AG08396 (cell line): Measurements from ENCODE around the gene PTPRN2.
"Not testable (repeated sequence)": the region's sequence is repeated elsewhere in the genome, so short reads cannot be mapped to it uniquely, and the experiment has no call there.

Experiments used
- DNase-seq: peaks from one replicate; pipeline ENCODE4 v3.0.0; 2012; ENCODE audit warnings: low spot score, mixed read lengths

The PTPRN2 gene

DNA sequence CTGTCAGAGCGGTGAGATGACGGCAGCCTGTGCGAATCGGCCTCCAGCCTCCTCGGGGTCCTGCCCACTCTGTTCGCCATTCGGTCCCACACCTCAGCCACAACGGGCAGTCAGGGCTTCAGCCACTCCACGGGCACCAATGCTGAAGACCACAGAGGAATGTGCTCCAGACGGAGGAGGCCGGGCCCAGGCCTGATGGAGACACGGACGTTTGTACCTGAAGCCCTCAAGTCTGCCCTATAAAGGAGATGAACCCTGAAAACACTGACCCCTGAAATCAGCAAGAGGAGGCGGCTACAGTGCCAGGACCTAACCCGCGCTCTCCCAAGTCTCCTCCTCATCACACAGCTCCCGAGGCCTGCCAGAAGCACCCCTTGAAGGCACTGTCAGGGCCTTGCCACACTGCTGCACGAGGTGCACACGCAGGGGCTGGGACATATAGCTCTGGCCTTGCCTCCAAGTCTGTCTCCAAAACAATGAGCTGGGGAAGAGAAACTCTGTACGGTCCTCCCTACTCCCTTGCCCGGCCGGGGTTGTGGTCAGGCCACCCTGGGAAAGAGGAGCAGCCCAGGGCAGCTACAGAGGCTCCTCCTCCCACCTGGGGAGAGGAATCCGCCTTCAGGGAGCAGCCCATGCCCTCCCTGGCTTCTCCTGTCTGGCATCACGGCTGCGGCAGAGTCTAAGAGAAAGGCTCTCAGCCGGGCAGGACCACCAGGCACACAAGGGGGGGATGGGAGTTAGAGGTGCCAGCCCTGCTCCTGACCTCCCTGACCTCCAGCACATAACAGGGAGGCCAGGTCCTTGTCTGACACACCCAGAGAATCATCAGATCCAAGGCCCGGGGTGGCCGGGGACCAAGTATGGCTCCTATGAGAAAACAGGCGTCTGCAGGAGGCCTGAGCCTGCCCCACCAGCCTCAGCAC lies 310.1 kb downstream of the PTPRN2 start:
- no peak for DNase-seq

DNA sequence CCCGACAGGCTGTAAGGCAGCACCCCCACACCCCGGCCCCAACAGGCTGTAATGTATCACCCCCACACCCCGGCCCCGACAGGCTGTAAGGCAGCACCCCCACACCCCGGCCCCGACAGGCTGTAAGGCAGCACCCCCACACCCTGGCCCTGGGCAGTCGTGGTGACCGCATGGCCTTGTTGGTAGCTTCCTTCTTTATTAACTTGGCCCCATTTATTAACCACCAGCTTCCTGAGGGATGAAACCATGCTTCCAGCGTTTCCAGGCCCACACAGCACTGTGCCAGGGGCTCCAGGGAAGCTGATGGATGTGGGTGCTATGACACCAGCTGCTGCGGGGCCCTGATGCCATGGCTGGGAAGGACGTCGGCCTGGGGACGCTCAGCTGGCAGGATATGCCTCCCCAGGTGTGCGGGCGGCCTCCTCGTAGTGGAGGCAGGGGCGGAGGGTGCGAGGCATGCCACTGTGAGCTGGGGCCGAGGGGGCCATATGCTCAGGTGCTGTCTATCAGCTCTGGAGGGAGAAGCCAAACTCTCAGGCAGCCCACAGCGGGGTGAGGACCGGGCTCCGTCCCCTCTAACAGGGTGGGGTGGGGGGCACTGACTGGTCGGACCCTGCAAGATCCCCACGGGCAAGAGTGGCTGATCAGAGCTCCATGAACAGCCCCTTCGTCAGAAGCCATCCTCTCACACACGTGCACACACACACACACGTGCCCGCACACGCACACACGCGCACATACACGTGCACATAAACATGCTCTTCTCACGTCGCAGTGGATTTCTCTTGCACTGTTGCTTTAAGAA lies 311.0 kb downstream of the PTPRN2 start:
- no peak for DNase-seq

DNA sequence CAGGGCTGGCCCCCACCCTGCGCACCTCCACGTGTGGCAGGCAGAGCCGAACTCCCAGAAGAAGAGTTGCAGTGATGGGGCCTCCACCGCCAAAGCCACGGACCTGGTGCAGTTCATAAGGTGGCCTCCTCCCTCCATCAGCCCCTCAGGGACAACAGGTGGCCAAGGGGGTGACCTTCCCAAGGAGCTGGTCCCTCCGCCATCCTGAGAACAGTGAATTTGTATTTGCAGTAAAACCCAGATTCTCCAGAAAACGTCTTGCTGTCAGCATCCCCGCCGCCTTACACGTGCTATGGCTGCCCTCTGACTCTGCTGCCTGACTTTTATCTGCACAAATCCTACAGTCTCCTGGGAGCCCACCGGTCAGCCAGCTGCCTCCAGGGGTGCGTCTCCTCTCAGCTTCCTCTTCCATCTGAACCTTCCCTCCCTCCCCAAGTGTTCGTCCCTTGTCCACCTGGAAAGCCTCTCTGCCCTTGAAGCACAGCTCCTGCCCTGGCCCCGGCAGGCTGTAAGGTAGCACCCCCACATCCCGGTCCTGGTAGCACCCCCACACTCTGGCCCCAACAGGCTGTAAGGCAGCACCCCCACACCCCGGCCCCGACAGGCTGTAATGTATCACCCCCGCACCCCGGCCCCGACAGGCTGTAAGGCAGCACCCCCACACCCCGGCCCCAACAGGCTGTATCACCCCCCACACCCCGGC lies 311.8 kb downstream of the PTPRN2 start:
- no peak for DNase-seq

DNA sequence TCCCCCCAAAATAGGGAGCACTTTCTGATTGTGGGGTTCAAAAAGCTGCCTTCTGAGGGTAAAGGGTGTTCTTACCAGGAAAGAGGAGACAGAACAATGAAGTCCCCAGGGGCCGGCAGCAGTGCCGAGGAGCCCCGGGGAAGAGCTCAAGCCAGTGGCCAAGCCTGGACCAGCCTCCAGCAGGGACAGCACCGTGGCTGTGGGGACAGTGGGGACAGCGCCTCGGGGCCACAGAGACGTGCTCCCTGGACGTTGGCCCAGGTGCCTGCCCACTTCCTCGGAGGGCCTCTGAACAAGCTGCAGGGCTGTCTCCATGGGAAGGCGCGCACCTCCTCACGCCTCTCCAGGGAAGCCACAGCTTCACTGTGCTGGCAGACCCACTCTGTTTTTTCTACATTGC lies 312.6 kb downstream of the PTPRN2 start:
- no peak for DNase-seq

DNA sequence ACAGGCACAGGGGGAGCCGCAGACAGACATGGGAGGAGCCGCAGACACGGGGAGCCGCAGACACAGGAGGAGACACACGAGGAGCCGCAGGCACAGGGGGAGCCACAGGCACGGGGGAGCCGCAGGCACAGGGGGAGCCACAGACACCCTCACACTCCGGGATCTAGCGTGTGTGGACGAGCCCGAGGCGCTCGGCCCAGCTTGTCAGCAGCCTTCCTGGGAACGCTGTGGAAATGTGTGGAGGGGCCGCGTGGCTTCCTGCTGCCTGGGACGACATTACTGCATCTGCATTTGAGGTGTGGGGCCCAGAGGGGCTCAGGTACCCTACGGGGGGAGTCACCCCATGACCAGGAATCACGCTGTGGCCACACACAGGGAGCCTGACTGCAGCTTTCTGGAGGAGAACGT lies 313.2 kb downstream of the PTPRN2 start:
- DNase-seq, result no peak

DNA sequence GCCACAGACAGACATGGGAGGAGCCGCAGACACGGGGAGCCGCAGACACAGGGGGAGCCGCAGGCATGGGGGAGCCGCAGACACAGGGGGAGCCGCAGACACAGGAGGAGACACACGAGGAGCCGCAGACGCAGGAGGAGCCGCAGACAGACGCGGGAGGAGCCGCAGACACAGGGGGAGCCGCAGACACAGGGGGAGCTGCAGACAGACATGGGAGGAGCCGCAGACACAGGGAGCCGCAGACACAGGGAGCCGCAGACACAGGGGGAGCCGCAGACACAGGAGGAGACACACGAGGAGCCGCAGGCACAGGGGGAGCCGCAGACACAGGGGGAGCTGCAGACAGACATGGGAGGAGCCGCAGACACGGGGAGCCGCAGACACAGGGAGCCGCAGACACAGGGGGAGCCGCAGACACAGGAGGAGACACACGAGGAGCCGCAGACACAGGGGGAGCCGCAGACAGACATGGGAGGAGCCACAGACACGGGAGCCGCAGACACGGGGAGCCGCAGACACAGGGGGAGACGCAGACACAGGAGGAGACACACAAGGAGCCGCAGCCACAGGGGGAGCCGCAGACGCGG lies 313.8 kb downstream of the PTPRN2 start:
- not testable (repeated sequence) for DNase-seq

DNA sequence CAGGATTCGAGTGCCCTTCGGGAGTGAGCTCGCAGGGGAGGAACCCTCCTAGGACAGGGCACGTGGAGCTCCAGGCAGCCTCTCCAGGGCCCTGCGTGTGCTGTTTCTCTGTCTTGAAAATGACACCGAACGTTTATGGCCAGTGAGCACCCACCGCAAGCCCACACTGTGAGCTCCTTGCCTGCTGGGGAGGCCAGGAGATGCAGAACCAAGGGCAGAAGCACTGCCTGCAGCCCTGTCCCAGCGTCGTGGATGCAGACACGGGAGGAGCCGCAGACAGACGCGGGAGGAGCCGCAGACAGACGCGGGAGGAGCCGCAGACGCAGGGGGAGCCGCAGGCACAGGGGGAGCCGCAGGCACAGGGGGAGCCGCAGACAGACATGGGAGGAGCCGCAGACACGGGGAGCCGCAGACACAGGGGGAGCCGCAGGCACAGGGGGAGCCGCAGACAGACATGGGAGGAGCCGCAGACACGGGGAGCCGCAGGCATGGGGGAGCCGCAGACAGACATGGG lies 314.4 kb downstream of the PTPRN2 start:
- DNase-seq, result no peak

DNA sequence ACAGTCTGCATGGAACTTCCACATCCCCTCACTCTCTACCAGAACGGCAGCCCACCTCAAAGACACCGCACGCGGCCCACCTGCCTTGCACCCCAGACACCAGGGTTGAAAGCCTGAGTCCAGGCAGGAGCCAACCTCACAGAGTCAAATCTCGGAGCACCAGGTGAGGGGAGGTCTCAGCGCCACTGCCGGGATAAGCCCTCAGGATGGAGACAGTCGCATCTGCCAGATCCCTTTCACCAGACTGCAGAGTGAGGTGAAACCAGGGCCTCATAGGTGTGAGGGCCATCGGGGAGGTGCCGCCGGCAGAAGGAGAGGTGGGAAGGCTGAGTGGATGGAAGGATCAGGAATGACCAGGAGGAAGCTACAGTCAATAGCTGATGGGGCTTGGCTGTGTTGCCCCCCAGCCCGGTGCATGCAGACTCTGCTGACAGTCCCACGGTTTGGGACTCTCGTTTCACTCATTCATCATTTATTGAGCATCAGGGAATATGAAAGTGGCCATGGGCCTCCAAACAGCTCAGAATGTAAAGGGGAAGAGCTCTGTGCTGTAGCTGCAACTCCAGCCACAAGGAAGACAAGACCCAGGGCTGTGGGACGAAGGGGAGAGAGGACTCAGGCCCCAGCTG lies 315.0 kb downstream of the PTPRN2 start:
- DNase-seq, result no peak

DNA sequence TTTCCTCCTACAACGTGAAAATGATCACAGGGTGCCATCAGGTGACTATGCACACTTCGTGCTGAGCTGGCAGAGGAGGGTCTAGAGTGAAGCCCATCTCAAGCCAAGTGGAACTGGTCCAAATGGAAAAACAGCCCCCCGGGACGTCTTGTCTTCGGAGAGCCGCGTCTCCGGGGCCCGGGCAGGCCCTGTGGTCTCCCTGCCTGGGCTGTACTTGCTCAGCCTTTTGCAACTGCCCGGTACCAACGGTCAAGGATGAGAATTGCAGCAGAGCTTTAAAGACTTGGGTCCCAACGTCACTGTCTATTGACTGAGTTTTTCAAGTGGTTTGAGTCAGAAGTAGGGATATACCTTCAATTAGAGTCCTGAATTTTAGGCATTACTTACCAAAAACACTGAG lies 315.5 kb downstream of the PTPRN2 start:
- no peak for DNase-seq

DNA sequence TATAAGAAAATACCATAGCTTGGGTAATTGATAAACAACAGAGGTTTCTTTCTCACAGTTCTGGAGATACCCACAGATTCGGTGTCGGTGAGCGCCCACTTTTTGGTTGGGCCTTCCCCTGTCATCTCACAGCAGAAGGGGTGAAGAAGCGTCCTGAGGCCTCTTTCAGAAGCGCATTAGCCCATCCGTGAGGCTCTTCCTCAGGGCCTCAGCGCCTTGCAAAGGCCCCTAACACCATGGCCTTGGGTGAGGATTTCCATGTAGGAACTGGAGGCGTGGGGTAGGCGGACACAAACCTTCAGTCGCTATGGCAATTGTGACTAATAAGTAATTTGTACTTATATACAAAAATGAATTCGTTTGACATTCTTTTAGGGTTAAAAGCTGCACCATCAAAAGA lies 316.0 kb downstream of the PTPRN2 start:
- DNase-seq, result no peak

DNA sequence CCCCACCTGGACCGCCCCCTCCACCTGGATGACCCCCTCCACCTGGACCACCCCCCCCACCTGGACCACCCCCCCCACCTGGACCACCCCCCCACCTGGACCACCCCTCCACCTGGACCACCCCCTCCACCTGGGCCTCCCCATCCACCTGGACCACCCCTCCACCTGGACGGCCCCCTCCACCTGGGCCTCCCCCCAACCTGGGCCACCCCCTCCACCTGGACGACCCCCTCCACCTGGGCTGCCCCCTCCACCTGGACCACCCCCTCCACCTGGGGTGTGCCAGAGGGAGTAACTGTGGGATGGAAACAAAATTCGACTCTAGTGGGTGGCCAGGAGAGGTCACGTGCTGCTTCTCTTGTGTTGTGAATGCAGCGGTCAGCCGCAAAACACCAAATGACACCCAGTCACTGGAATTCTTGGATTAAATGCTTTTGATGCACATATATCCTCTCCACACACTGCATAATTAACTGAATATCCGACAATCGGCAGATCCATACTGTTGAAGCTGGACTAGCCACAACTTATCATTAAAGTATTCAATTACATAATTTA lies 316.7 kb downstream of the PTPRN2 start:
- no peak for DNase-seq

DNA sequence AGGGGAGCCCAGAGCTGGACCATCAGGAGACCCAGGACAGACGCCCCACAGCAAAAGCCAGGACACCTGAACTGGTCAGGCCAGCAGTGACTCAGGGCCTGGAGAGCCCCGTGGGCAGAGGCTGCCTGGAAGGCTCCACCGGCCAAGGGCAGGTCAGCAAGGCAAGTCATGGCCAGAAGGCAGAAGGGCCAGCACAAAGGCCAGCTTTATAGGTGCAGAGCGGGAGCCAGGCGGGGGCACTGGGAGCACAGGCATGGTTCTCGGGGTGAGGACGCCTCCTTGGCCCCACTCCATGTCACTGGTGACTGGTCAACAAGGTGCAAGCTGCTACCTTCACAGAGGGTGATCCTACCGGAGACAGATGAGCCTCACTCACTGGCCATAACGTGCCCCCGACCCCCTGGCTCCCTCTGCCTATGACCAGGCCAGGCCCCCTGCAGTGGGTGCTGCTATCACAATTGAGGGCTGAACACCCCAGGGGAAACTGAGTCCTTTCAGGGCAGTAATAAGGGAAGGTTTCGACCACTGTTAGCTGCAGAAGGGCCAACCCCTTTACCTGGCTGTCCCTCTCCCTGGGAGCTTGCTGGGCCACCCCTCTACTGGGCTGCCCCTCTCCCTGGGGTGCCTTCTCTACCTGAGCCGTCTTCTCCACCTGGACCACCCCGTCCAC lies 317.4 kb downstream of the PTPRN2 start:
- no peak for DNase-seq

DNA sequence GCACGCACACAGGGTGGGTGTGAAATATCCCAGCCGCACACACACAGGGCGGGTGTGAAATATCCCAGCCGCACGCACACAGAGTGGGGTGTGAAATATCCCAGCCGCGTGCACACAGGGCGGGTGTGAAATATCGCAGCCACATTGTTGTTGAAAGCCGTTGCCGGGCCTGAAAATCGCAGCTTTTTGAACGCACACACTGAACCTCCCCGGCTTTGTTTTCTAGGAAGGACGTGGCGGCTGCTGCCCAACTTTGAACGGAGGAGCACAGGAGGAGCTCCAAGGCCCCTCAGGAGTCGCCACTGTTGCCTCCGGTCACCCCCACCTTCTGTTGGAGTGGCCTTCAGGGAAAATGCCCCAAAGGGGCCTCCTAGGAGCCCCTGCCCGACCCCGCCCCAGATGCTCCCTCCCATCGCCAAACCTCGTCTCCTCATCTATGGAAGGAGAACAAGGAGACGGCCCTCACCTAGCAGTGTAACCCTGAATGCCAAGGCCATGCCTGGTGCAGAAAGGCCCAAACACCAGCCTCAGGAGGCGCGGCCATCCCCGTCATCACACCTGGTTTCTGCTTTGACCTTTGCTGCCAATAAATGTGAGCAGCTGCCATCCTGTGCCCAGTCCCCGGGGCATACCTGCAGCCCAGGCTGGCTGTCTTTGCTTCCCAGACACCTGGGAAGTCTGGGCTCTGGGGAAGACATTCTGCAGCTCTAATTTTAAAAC lies 318.6 kb downstream of the PTPRN2 start:
- no peak for DNase-seq

DNA sequence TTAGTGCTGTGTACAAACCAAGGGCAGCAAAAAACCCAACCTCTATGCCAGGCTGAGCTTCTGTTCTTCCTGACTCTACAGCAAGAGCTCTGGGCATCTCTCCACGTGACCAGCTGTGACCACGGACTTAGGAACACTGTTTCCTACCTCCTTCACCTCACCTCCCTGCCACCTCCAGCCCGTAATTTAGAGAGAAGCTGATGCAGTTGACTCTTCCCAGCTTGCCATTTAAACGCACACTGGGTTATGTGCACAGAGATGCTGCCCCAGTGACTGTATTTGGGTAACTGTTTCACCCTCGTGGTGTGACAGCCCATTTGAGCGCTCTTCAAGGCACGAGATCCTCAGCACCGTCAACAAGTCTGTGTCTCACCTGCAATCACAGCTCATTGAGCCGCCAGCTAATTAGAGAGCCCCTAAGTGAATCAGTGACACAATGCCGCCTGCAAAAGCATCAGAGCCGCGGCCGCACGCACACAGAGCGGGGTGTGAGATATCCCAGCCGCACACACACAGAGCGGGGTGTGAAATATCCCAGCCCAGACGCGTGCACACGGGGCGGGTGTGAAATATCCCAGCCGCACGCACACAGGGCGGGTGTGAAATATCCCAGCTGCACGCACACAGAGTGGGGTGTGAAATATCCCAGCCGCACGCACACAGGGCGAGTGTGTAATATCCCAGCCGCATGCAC lies 319.7 kb downstream of the PTPRN2 start:
- DNase-seq, result no peak

DNA sequence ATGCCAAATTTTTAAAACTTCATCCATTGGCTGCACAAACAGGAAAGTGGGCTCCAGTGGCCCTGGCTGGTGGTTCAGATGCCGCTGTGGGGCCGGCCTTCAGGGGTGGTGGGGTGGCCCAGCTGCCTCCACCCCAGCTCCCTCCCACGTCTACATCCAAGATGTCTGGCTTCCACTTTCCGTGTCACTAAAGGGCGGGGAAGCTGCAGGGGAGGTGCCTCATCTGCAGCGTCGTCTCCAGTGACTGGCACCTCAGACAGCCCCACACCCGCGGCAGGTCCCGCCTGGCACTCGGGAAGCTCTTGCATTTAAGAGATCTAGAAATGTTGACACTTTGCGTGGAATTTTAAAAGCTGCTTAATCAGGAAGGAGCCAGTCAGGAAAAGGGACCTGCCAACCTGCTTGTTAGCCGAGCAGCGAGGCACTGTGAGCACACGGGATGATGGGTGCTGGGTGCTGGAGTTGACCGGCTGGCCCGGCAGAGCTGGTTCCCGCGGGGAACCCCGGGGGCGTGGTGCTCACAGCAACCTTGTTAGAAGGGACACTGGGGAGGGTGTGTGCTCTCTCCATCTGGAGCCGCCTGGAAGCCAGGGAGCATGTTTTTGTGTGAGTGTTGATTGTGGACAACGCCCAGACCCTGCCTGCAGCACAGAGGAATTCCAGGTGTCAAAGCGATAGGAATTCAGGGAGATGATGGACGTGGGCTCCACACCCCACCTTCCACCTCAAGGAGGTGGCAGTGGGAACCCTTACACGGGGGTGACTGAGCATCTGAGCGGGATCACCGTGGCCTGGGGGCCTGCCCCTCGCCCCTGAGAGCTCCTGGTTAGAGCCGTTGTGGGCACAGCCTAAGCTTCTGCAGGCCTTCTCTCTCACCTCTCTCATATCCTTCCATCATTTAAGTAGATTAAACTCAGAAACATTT lies 320.5 kb downstream of the PTPRN2 start:
- no peak for DNase-seq

DNA sequence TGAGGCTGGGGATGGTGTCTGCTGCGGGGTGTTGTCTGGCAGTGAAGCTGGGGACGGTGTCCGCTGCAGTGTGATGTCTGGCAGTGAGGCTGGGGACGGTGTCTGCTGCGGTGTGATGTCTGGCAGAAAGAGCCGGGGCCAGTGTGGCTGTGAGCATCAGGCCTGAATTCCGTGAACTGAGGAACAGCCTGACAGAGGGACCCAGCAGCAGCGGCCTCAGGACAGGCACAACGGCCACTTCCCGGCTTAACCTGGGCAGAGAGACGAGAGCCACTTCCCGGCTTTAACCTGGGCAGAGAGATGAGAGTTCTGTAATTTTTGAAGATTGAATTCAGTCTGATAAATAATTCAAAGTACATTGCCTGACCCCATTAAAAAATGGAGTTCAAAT lies 321.2 kb downstream of the PTPRN2 start:
- DNase-seq, result no peak

DNA sequence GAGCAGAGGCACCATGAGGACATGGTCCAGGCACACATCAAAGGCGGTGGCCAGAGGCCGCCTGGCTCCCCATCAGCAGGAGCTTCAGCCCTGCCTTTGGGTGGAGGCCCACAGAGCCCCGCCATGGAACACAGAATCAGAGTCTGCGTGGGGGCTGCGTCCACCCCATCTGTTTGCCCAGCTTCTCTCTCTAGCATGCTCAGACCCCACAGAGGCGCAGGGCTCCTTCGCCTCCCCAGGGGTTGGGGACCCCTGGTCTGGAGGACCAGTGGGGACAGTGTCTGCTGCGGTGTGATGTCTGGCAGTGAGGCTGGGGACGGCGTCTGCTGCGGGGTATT lies 321.9 kb downstream of the PTPRN2 start:
- no peak for DNase-seq
